Smooth muscle cell (in vitro differentiated cells): ENCODE data around the gene CERT1. TPM values are rescaled to one million over a fixed set of nuclear protein-coding genes. Genes with fewer than 3 reads are reported as not detected.

Source experiments
- DNase-seq: peaks from one replicate; lab custom pipeline; 2025; ENCODE audit not compliant: unreplicated experiment; lab: John Stamatoyannopoulos, UW
- H2AFZ ChIP-seq: fragments of 200-600 bp; sonication (generic); 2 replicates; pipeline ENCODE4 v1.6.0; 2016; ENCODE audit warnings: antibody characterized with exemption, low read depth, mild to moderate bottlenecking
- H3F3A ChIP-seq: fragments of 200-600 bp; sonication (generic); 2 replicates; pipeline ENCODE4 v1.6.0; 2017; ENCODE audit warnings: antibody characterized with exemption, low read depth
- H3K27ac ChIP-seq: fragments of 200-600 bp; sonication (generic); 2 replicates; pipeline ENCODE4 v1.5.1; 2016; ENCODE audit warnings: low read depth, mild to moderate bottlenecking
- H3K27me3 ChIP-seq: fragments of 200-600 bp; sonication (generic); 2 replicates; pipeline ENCODE4 v1.6.1; 2016; ENCODE audit warnings: low read depth, mild to moderate bottlenecking
- H3K36me3 ChIP-seq: fragments of 200-600 bp; sonication (generic); 2 replicates; pipeline ENCODE4 v1.5.1; 2016; ENCODE audit warnings: low read depth
- H3K4me1 ChIP-seq: fragments of 200-600 bp; sonication (generic); 2 replicates; pipeline ENCODE4 v1.5.1; 2016; ENCODE audit warnings: low read depth
- H3K4me2 ChIP-seq: fragments of 200-600 bp; sonication (generic); 2 replicates; pipeline ENCODE4 v1.6.0; 2016; ENCODE audit warnings: mild to moderate bottlenecking
- H3K4me3 ChIP-seq: fragments of 200-600 bp; sonication (generic); 2 replicates; pipeline ENCODE4 v1.5.1; 2016; ENCODE audit warnings: mild to moderate bottlenecking
- H3K79me2 ChIP-seq: fragments of 200-600 bp; sonication (generic); 2 replicates; pipeline ENCODE4 v1.6.0; 2016; ENCODE audit warnings: low read depth, mild to moderate bottlenecking
- H3K9ac ChIP-seq: fragments of 200-600 bp; sonication (generic); 2 replicates; pipeline ENCODE4 v1.6.0; 2016; ENCODE audit warnings: low read depth
- H3K9me3 ChIP-seq: fragments of 200-600 bp; sonication (generic); replicated peaks from 2 replicates; pipeline ENCODE4 v1.5.1; 2016; ENCODE audit warnings: low read depth
- H4K20me1 ChIP-seq: fragments of 200-600 bp; sonication (generic); 2 replicates; pipeline ENCODE4 v1.6.0; 2016; ENCODE audit warnings: low read depth
- WGBS: methylation state at CpG from one replicate; pipeline ENCODE4 v1.1.7; 2016; ENCODE audit warnings: low lambda C conversion rate; 5-methylcytosine and 5-hydroxymethylcytosine counted together
- polyA plus RNA-seq: library from polyadenylated mRNA; unstranded; fragments of >200 nt; fragmentation: Nextera tagmentation; extraction: Ambion mirVana; gene quantifications from 2 replicates; pipeline ENCODE4 v1.2.1, GENCODE V29; 2016
- total RNA-seq: library from RNA; depleted of rRNA; stranded (reverse); fragments of >200 nt; gene quantifications from 2 replicates; pipeline ENCODE4 v1.2.3, GENCODE V29; 2014
- TF ChIP-seq, protein P1 (sequence below): fragments of 200-600 bp; sonication (generic); IDR thresholded peaks from 2 replicates; pipeline ENCODE4 v1.5.1; 2017; ENCODE audit warnings: borderline replicate concordance, mild to moderate bottlenecking, antibody characterized with exemption; ENCODE audit not compliant: insufficient read depth, poor library complexity, severe bottlenecking

The CERT1 gene
- total and polyA plus RNA-seq, 2 experiments from 2014 or later = 9.1 to 31.0 TPM

DNA sequence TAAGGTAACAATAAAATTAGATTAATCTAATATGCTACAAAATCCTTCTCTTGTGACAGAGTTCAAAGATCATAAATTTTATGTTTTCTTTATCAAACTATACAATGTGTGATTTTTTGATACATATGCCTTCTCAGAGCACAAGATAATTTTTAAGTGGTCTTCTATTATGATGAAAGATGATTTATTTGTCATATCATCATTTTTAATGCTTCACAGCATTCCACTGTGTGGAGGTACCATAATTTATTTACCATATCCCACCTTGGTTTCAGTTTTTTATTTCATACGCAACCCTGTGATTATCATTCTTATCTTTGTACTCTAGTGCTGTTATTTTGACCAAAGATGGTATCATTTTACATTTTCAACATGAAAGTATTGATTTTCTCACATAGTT is 41.9 kb upstream of the CERT1 start:
- WGBS = 100% methylated on average over 1 of the region's 1 CpG
- H3K79me2 ChIP-seq = peaks cover 12% of the 10 kb centered on the region

DNA sequence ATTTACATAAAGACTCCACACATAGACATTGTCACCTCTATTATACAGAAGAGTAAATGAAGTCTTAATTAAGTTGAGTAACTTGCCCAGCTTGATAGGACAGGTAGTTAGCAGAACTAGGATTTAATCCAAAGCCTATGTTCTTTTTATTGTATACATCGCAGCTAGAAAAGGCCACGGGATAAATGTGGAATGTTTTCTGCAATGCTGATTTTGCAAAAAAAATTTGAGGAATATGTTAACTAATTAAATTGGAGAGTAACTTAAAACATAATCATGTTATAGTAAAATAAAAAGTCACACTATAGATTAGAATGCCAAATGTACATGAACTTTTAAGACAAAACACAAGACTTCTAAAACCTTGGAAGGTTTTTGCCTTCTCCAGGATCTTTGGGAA is 41.3 kb upstream of the CERT1 start:
- DNase-seq = no peak
- Histone ChIP-seq H3K27ac (no peak overlapping the region), H3K9me3 (no peaks in the 10 kb centered on the region), H3K4me3 (no peak overlapping the region), H3K4me1 (no peaks in the 10 kb centered on the region), H3F3A (no peaks in the 10 kb centered on the region), H4K20me1 (peaks cover 4% of the 10 kb centered on the region), H3K9ac (no peak overlapping the region), H3K27me3 (no peaks in the 10 kb centered on the region), H3K36me3 (peaks cover 12% of the 10 kb centered on the region), H2AFZ (no peak overlapping the region), H3K79me2 (peaks cover 10% of the 10 kb centered on the region), H3K4me2 (no peak overlapping the region)
- WGBS = 100% methylated on average over 2 of the region's 2 CpGs
- TF ChIP-seq, protein P1, sequence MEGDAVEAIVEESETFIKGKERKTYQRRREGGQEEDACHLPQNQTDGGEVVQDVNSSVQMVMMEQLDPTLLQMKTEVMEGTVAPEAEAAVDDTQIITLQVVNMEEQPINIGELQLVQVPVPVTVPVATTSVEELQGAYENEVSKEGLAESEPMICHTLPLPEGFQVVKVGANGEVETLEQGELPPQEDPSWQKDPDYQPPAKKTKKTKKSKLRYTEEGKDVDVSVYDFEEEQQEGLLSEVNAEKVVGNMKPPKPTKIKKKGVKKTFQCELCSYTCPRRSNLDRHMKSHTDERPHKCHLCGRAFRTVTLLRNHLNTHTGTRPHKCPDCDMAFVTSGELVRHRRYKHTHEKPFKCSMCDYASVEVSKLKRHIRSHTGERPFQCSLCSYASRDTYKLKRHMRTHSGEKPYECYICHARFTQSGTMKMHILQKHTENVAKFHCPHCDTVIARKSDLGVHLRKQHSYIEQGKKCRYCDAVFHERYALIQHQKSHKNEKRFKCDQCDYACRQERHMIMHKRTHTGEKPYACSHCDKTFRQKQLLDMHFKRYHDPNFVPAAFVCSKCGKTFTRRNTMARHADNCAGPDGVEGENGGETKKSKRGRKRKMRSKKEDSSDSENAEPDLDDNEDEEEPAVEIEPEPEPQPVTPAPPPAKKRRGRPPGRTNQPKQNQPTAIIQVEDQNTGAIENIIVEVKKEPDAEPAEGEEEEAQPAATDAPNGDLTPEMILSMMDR = no peak

More for the DNA sequence above, 41.9 kb upstream of the CERT1 start:
- Histone ChIP-seq H4K20me1 (peaks cover 4% of the 10 kb centered on the region), H3K9me3 (no peaks in the 10 kb centered on the region), H3K9ac (no peak overlapping the region), H3K36me3 (peaks cover 12% of the 10 kb centered on the region), H3K4me1 (no peaks in the 10 kb centered on the region), H3K4me2 (no peak overlapping the region), H3K27ac (no peak overlapping the region), H3K27me3 (no peaks in the 10 kb centered on the region), H3K4me3 (no peak overlapping the region), H3F3A (no peaks in the 10 kb centered on the region), H2AFZ (no peak overlapping the region)
- no peak for DNase-seq
- TF ChIP-seq, protein P1 = no peak

DNA sequence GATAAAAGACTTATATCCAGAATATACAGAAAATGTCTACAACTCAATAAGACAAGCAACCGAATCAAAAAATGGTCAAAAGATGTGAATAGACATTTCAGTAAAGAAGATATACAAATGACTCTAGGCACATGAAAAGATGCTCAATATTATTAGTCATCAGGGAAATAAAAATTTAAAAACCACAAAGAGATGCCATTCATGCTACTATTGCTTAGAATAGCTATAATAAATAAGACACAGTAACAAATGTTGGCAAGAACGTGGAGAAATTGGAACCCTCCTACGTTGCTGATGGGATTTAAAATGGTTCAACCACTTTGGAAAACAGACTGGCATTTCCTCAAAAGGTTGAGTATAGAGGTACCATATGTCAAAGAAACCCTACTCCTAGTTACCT is 40.0 kb upstream of the CERT1 start:
- Histone ChIP-seq H3K79me2 (peaks cover 10% of the 10 kb centered on the region), H3K36me3 (peaks cover 12% of the 10 kb centered on the region), H3F3A (no peaks in the 10 kb centered on the region), H2AFZ (no peak overlapping the region), H3K4me2 (no peak overlapping the region), H3K4me3 (no peak overlapping the region), H3K9me3 (no peaks in the 10 kb centered on the region), H3K4me1 (no peaks in the 10 kb centered on the region), H3K9ac (no peak overlapping the region), H4K20me1 (peaks cover 8% of the 10 kb centered on the region), H3K27me3 (no peaks in the 10 kb centered on the region), H3K27ac (no peak overlapping the region)
- DNase-seq = no peak
- TF ChIP-seq, protein P1 = no peak
- WGBS = 95% methylated on average over 3 of the region's 3 CpGs

DNA sequence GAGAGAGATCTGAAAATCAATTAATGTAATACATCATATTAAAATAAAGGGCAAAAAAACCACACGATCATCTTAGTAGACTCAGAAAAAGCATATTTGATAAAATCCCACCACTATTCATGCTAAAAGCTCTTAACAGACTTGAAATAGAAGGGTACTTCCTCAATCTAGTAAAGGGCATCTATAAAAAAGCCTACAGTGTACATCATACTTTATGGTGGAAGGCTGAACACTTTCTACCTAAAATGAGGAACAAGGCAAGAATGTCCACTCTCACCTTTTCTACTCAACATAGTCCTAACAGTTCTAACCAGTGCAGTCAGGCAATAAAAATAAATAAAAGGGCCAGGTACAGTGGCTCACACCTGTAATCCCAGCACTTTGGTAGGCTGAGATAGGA is 39.2 kb upstream of the CERT1 start:
- no peak overlapping the region for H3K4me2 ChIP-seq
- DNase-seq = no peak
- H3K36me3 ChIP-seq = peaks cover 12% of the 10 kb centered on the region
- 96% methylated on average over 1 of the region's 1 CpG for WGBS
- H4K20me1 ChIP-seq = peaks cover 17% of the 10 kb centered on the region
- H3K4me3 ChIP-seq = no peak overlapping the region
- H3K9ac ChIP-seq = no peak overlapping the region
- no peaks in the 10 kb centered on the region for H3K4me1 ChIP-seq
- no peaks in the 10 kb centered on the region for H3F3A ChIP-seq
- H3K27me3 ChIP-seq = no peaks in the 10 kb centered on the region
- no peak overlapping the region for H3K27ac ChIP-seq
- no peak overlapping the region for H2AFZ ChIP-seq
- H3K79me2 ChIP-seq = peaks cover 16% of the 10 kb centered on the region
- no peaks in the 10 kb centered on the region for H3K9me3 ChIP-seq
- TF ChIP-seq, protein P1 = no peak
